Retinal pigment epithelial cell (primary cell): Measurements from ENCODE around the gene CAPN2.
A peak's percentile ranks its signal among the peaks of the same experiment; 100 is the strongest.

Source experiments
- DNase-seq: peaks from one replicate; pipeline ENCODE4 v3.0.0-alpha.2; 2010; ENCODE audit warnings: low read depth
- H3K4me3 ChIP-seq: 2 replicates; pipeline ENCODE4 v1.5.1; 2011; ENCODE audit warnings: mild to moderate bottlenecking, low read length, control low read depth, moderate library complexity
- TF ChIP-seq, protein P1 (sequence below): conservative IDR thresholded peaks from 2 replicates; pipeline ENCODE4 v1.5.1; 2011; ENCODE audit warnings: low read depth, low read length, control low read depth, inconsistent platforms

The CAPN2 gene

DNA sequence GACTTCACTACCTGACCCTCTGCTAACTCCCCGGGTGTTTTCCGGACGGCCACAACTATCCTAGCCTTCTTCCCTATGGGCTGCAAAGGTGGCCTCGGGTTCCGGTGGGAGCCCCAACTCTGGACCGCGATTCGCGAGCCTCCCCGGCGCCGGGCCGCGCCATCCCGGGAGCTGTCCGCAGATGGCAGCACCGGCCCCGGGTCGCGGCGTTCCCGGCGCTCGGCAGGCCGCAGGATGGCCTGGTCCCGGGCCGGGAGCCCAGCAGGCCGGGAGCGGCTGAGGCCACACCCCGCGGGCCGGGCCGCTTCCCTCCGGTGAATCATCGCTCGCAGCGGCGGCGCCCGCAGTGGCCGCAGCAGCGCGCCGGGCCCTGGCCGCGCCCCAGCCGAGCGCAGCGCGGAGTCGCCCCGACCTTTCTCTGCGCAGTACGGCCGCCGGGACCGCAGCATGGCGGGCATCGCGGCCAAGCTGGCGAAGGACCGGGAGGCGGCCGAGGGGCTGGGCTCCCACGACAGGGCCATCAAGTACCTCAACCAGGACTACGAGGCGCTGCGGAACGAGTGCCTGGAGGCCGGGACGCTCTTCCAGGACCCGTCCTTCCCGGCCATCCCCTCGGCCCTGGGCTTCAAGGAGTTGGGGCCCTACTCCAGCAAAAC is at the start of gene CAPN2:
Gene CAPN2, plus strand, starts transcription at position 346 of the 656 bp plus-strand sequence. Its CDS starts 102 bp downstream, at position 448.
- peak within 1 kb of the TSS; percentile 92 for H3K4me3 ChIP-seq
- TF ChIP-seq, protein P1, sequence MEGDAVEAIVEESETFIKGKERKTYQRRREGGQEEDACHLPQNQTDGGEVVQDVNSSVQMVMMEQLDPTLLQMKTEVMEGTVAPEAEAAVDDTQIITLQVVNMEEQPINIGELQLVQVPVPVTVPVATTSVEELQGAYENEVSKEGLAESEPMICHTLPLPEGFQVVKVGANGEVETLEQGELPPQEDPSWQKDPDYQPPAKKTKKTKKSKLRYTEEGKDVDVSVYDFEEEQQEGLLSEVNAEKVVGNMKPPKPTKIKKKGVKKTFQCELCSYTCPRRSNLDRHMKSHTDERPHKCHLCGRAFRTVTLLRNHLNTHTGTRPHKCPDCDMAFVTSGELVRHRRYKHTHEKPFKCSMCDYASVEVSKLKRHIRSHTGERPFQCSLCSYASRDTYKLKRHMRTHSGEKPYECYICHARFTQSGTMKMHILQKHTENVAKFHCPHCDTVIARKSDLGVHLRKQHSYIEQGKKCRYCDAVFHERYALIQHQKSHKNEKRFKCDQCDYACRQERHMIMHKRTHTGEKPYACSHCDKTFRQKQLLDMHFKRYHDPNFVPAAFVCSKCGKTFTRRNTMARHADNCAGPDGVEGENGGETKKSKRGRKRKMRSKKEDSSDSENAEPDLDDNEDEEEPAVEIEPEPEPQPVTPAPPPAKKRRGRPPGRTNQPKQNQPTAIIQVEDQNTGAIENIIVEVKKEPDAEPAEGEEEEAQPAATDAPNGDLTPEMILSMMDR, result peak; percentile 48
- DNase-seq, result peak; percentile 57

GRCh38 chr1:223662943-223663342 is 49.4 kb upstream of the CAPN2 start:
- H3K4me3 ChIP-seq, result no peak overlapping the region
- no peak for DNase-seq
- TF ChIP-seq, protein P1, result no peak

DNA sequence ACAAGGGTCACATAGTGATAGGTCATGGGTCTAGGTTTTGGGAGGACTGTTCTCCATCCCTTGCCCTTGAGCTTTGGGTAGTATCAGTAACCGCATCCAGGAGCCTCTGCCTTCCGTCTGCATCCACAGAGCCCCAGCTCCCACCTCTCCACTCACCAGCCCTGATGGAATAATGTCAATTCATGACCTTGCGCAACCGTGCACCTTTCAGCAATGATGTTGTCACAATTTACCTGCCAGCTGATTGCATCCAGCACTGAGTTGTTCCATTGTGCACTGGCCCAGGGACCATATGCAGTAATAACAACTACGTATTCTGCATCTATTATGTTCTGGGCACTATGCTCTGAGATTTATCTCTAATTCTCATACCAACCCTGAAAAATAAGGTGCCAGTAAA is 48.2 kb upstream of the CAPN2 start:
- TF ChIP-seq, protein P1, result no peak
- no peak overlapping the region for H3K4me3 ChIP-seq
- DNase-seq, result no peak

DNA sequence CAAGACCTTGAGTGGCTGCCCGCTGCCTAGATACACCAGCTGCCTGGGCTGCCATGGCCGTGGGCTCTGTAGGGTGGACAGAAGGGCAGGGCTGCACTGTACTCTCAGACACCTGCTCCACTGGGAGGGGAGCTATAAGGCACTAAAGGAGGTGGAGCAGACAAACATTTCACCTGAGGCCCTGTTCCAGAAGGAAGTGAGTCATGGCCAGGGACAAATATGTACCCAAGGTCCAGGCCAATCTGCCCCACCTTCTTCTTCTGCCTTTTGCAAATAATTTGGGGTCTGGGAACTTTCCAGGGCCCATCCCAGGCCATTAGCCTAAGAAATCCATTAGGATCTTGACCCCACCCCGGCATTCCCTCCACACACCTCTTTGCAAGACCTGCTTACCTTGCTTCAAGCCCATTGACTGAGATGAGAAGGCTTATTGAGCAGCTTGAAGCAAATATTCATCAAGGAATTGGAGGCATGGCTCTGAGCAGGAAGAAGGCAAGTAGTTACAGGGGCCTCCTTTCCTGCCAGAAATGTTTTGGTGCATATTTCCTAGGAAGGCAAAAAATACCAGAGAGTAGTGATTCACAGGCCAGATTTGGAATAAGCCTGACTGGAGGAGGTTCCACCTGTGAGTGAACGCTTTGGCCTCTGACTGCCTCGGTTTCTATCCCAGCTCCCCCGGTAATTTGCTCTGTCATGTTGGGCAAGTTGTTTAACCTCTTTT is 46.6 kb upstream of the CAPN2 start, which contains the start of gene CAPN8:
Gene CAPN8, minus strand, starts transcription at position 110 of the 721 bp plus-strand sequence. Its CDS starts 55 bp downstream, at position 55.
- DNase-seq, result no peak
- H3K4me3 ChIP-seq, result no peak within 1 kb of the TSS
- TF ChIP-seq, protein P1, result no peak

GRCh38 chr1:223667484-223668182 is 44.7 kb upstream of the CAPN2 start:
- TF ChIP-seq, protein P1, result no peak
- H3K4me3 ChIP-seq, result no peak overlapping the region

GRCh38 chr1:223669003-223669795 is 43.1 kb upstream of the CAPN2 start:
- TF ChIP-seq, protein P1, result no peak
- H3K4me3 ChIP-seq, result no peak overlapping the region
- no peak for DNase-seq

More at GRCh38 chr1:223667484-223668182, 44.7 kb upstream of the CAPN2 start:
- no peak for DNase-seq
